A549 (cell line): ENCODE data around the gene RMND5A. TPM values are rescaled to one million over a fixed set of nuclear protein-coding genes. Genes with fewer than 3 reads are reported as not detected.

ENCODE experiments used
- ATAC-seq, 2 experiments: fragments of 200-7000 bp in 1 of 2; fragments of >200 bp in 1 of 2; cut with Nextera tagmentation in 1 of 2; cut with Tn5 transposase in 1 of 2; 3 replicates each; pipeline versions ENCODE4 v1.8.0 to v1.9.1; 2018 to 2020; ENCODE audit warnings: mild to moderate bottlenecking in 1 of 2, moderate library complexity in 1 of 2
- CTCF ChIA-PET: fragments of 300-600 bp; sonication (Branson Sonifier 250); formaldehyde crosslinking; extraction: SDS; loops from one replicate; lab custom pipeline; 2021; ENCODE audit warnings: antibody characterized with exemption, inconsistent platforms; lab: Yijun Ruan, JAX
- POLR2A ChIA-PET: fragments of 350-600 bp; formaldehyde crosslinking; extraction: SDS; loops from one replicate; lab custom pipeline; 2021; ENCODE audit warnings: antibody characterized with exemption, inconsistent platforms; lab: Yijun Ruan, JAX
- DNase-seq, 2 experiments: peaks; one replicate each; pipeline versions ENCODE4 v3.0.0 to v3.0.0-alpha.2; 2011 to 2016; ENCODE audit warnings: low read depth in 1 of 2, low spot score in 1 of 2
- FAIRE-seq: peaks from 2 replicates; lab custom pipeline; 2011; peaks lifted over from hg19 to GRCh38; lab: Jason Lieb, UNC
- H3K27ac ChIP-seq, 2 experiments: fragments of >200 bp; sonication (Bioruptor Twin); formaldehyde crosslinking; 3 replicates each; pipeline ENCODE4 v1.5.1; 2016 to 2017
- H3K4me1 ChIP-seq: fragments of >200 bp; sonication (Bioruptor Twin); formaldehyde crosslinking; 3 replicates; pipeline ENCODE4 v1.6.1; 2016
- H3K4me2 ChIP-seq: fragments of >200 bp; sonication (Bioruptor Twin); formaldehyde crosslinking; 3 replicates; pipeline ENCODE4 v1.6.1; 2016
- H3K4me3 ChIP-seq: fragments of >200 bp; sonication (Bioruptor Twin); formaldehyde crosslinking; 3 replicates; pipeline ENCODE4 v1.5.1; 2016
- H3K9me3 ChIP-seq: fragments of >200 bp; sonication (Bioruptor Twin); formaldehyde crosslinking; 3 replicates; pipeline ENCODE4 v1.6.1; 2016
- CEBPB ChIP-seq, 2 experiments: fragments of >200 bp in 1 of 2; sonication (Bioruptor Twin) in 1 of 2; formaldehyde crosslinking in 1 of 2; IDR thresholded peaks; 2 replicates each; pipeline ENCODE4 v1.6.1; 2012 to 2016
- CHD4 ChIP-seq: fragments of 200-600 bp; sonication (generic); IDR thresholded peaks from 2 replicates; pipeline ENCODE4 v1.6.1; 2016; ENCODE audit warnings: antibody characterized with exemption, mild to moderate bottlenecking, borderline replicate concordance
- GATA3 ChIP-seq: IDR thresholded peaks from 2 replicates; pipeline ENCODE4 v1.6.1; 2012; ENCODE audit warnings: borderline replicate concordance
- HOXA7 ChIP-seq: fragments of 250-450 bp; sonication (Bioruptor Pico); IDR thresholded peaks from 2 replicates; pipeline ENCODE4 v1.5.0; 2020; ENCODE audit warnings: mild to moderate bottlenecking, moderate library complexity
- NPAS2 ChIP-seq: fragments of 250-450 bp; sonication (Bioruptor Pico); IDR thresholded peaks from 2 replicates; pipeline ENCODE4 v1.8.0; 2022; ENCODE audit warnings: mild to moderate bottlenecking, moderate library complexity, borderline replicate concordance
- RAD21 ChIP-seq, 2 experiments: fragments of >200 bp in 1 of 2; sonication (Bioruptor Twin) in 1 of 2; formaldehyde crosslinking in 1 of 2; IDR thresholded peaks in 1 of 2; conservative IDR thresholded peaks in 1 of 2; 2 replicates in 1 of 2; 3 replicates in 1 of 2; pipeline ENCODE4 v1.6.1; 2012 to 2018; ENCODE audit warnings: inconsistent platforms in 1 of 2
- RARB ChIP-seq: fragments of 250-450 bp; sonication (Bioruptor Pico); IDR thresholded peaks from 2 replicates; pipeline ENCODE4 v1.8.0; 2021; ENCODE audit warnings: mild to moderate bottlenecking, moderate library complexity
- TP53 ChIP-seq: fragments of 250-450 bp; sonication (Bioruptor Pico); IDR thresholded peaks from 2 replicates; pipeline ENCODE4 v1.5.0; 2021; ENCODE audit warnings: mild to moderate bottlenecking, moderate library complexity
- WGBS: methylation state at CpG from one replicate; pipeline ENCODE4 v1.1.6; 2017; ENCODE audit errors: missing lambda C conversion rate; 5-methylcytosine and 5-hydroxymethylcytosine counted together
- polyA plus RNA-seq, 4 experiments: library from polyadenylated mRNA; depleted of rRNA in 3 of 4; stranded (reverse); fragments of >200 nt; fragmentation: RNase III in 1 of 4; extraction: RNeasy Plus Mini Kit Qiagen cat#74134 plus additional on column Dnase treatment in 1 of 4; gene quantifications; 2 replicates in 3 of 4; 3 replicates in 1 of 4; pipeline ENCODE4 v1.2.3, GENCODE V29; 2011 to 2017
- TF ChIP-seq, protein P1 (sequence below): fragments of >200 bp; sonication (Bioruptor Twin); formaldehyde crosslinking; IDR thresholded peaks from 2 replicates; pipeline ENCODE4 v1.6.1; 2016

Gene RMND5A
- polyA plus RNA-seq, 2 of the 4 experiments (the other 2 are of a cell fraction): 10.5 to 28.0 TPM

GRCh38 chr2:86826951-86827350, 106.9 kb downstream of the RMND5A start:
- Histone ChIP-seq H3K9me3 (peaks cover 9% of the 10 kb centered on the region; the same call in 2 of the 3 replicates), H3K4me2 (no peak overlapping the region), H3K4me1 (no peaks in the 10 kb centered on the region), H3K27ac (no peak overlapping the region), H3K4me3 (no peak overlapping the region)
- DNase-seq (no peak), ATAC-seq (no peak), FAIRE-seq (no peak)
- ChIA-PET CTCF (no interaction called here), POLR2A (no interaction called here)
- 65% methylated on average over 4 of the region's 4 CpGs for WGBS
- TF ChIP-seq CEBPB (IDR thresholded peaks at IDR 0.05) (no peak), HOXA7 (CRISPR knock-in tag) (no peak), GATA3 (no peak), CHD4 (no peak), RARB (CRISPR knock-in tag) (no peak), TP53 (no peak), RAD21 (conservative IDR thresholded peaks at IDR 0.05 in 1 of 2, IDR thresholded peaks at IDR 0.05 in 1 of 2) (no peak), NPAS2 (CRISPR knock-in tag) (no peak)
- TF ChIP-seq, protein P1, sequence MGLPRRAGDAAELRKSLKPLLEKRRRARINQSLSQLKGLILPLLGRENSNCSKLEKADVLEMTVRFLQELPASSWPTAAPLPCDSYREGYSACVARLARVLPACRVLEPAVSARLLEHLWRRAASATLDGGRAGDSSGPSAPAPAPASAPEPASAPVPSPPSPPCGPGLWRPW: no peak

Other genes starting within 250 kb of the RMND5A start
- gene CHMP3, start 156.8 kb upstream of the RMND5A start, polyA plus RNA-seq (2011; rRNA removed): 175 and 246 TPM in 2 replicates
- 108 to 109 TPM (median 108 TPM) in 3 replicates for gene CHMP3, start 156.8 kb upstream of the RMND5A start, polyA plus RNA-seq (2017; fragmentation: RNase III; extraction: RNeasy Plus Mini Kit Qiagen cat#74134 plus additional on column Dnase treatment)
- 30.0 and 38.3 TPM in 2 replicates for gene RNF103, start 96.4 kb upstream of the RMND5A start, polyA plus RNA-seq (2011; rRNA removed)
- 18.8 to 23.1 TPM (median 20.0 TPM) in 3 replicates for gene RNF103, start 96.4 kb upstream of the RMND5A start, polyA plus RNA-seq (2017; fragmentation: RNase III; extraction: RNeasy Plus Mini Kit Qiagen cat#74134 plus additional on column Dnase treatment)
- gene CD8A, start 70.6 kb downstream of the RMND5A start, polyA plus RNA-seq (2011; rRNA removed): 0.29 and 0.40 TPM in 2 replicates
- 0.10 to 0.25 TPM (median 0.22 TPM) in 3 replicates for gene CD8A, start 70.6 kb downstream of the RMND5A start, polyA plus RNA-seq (2017; fragmentation: RNase III; extraction: RNeasy Plus Mini Kit Qiagen cat#74134 plus additional on column Dnase treatment)
- not detected in 2 replicates for gene CD8B, start 141.6 kb downstream of the RMND5A start, polyA plus RNA-seq (2011; rRNA removed)
- not detected in 3 replicates for gene CD8B, start 141.6 kb downstream of the RMND5A start, polyA plus RNA-seq (2017; fragmentation: RNase III; extraction: RNeasy Plus Mini Kit Qiagen cat#74134 plus additional on column Dnase treatment)
- 0.12 and 0.25 TPM in 2 replicates for gene RGPD1, start 221.8 kb downstream of the RMND5A start, polyA plus RNA-seq (2011; rRNA removed)
- gene RGPD1, start 221.8 kb downstream of the RMND5A start, polyA plus RNA-seq (2017; fragmentation: RNase III; extraction: RNeasy Plus Mini Kit Qiagen cat#74134 plus additional on column Dnase treatment): 0.11 to 0.29 TPM (median 0.19 TPM) in 3 replicates